ENCODE results near the gene CD79B.
"Not testable (repeated sequence)": the region's sequence is repeated elsewhere in the genome, so short reads cannot be mapped to it uniquely, and the experiment has no call there.

Gene CD79B

GRCh38 chr17:63909586-63909985 is 22.5 kb downstream of the CD79B start:
- DNase-seq, result not testable (repeated sequence)

GRCh38 chr17:63907161-63907778 is 24.9 kb downstream of the CD79B start:
- DNase-seq, result not testable (repeated sequence)

GRCh38 chr17:63904796-63905195 is 27.3 kb downstream of the CD79B start:
- not testable (repeated sequence) for DNase-seq

- DNase-seq, result not testable (repeated sequence)
These were observed 28.3 kb downstream of the CD79B start for GRCh38 chr17:63903787-63904201.

GRCh38 chr17:63901971-63902370 is 30.2 kb downstream of the CD79B start:
- not testable (repeated sequence) for DNase-seq

- not testable (repeated sequence) for DNase-seq
These were observed 33.0 kb downstream of the CD79B start for GRCh38 chr17:63898899-63899798.

GRCh38 chr17:63896524-63897354 is 35.4 kb downstream of the CD79B start, which contains the start of gene CSH1:
Gene CSH1, minus strand, starts transcription at chr17:63896574. Its CDS starts 63 bp downstream, at chr17:63896511.
- DNase-seq, result not testable (repeated sequence)

- DNase-seq, result not testable (repeated sequence)
These were observed 37.3 kb downstream of the CD79B start for GRCh38 chr17:63894821-63895220.

- not testable (repeated sequence) for DNase-seq
These were observed 38.1 kb downstream of the CD79B start for GRCh38 chr17:63894021-63894420.

- DNase-seq, result not testable (repeated sequence)
These were observed 39.7 kb downstream of the CD79B start for GRCh38 chr17:63892316-63893037.

- not testable (repeated sequence) for DNase-seq
These were observed 42.9 kb downstream of the CD79B start for GRCh38 chr17:63889026-63889848.

- not testable (repeated sequence) for DNase-seq
These were observed 47.0 kb downstream of the CD79B start for GRCh38 chr17:63885119-63885518.

- not testable (repeated sequence) for DNase-seq
These were observed 49.5 kb downstream of the CD79B start for GRCh38 chr17:63882626-63883126.

- DNase-seq, result peak; percentile 61
These were observed 50.1 kb downstream of the CD79B start, which contains the start of gene GH2 for GRCh38 chr17:63881935-63882601. Gene GH2, minus strand, starts transcription at chr17:63881944. Its CDS starts 143 bp downstream, at chr17:63881801.

- not testable (repeated sequence) for DNase-seq
These were observed 50.8 kb downstream of the CD79B start for GRCh38 chr17:63881337-63881736.

- no peak for DNase-seq
These were observed 51.4 kb downstream of the CD79B start for GRCh38 chr17:63880706-63881105.
